SJSA1 (cell line): ENCODE data around the gene MEAK7. TPM values are rescaled to one million over a fixed set of nuclear protein-coding genes. Genes with fewer than 3 reads are reported as not detected.

ENCODE experiments used
- DNase-seq, 2 experiments: peaks; one replicate each; pipeline ENCODE4 v3.0.0-alpha.2; 2015 to 2020; ENCODE audit warnings: low spot score in 2 of 2, low read depth in 1 of 2
- H3K27ac ChIP-seq: fragments of 250-450 bp; sonication (Bioruptor Pico); 2 replicates; pipeline ENCODE4 v1.5.1; 2020; ENCODE audit warnings: mild to moderate bottlenecking, moderate library complexity
- H3K27me3 ChIP-seq: fragments of 250-450 bp; sonication (Bioruptor Pico); replicated peaks from 2 replicates; pipeline ENCODE4 v1.5.1; 2020; ENCODE audit warnings: mild to moderate bottlenecking, moderate library complexity
- H3K36me3 ChIP-seq: fragments of 250-450 bp; sonication (Bioruptor Pico); 2 replicates; pipeline ENCODE4 v1.5.1; 2020; ENCODE audit warnings: mild to moderate bottlenecking
- H3K4me1 ChIP-seq: fragments of 250-450 bp; sonication (Bioruptor Pico); replicated peaks from 2 replicates; pipeline ENCODE4 v1.6.1; 2021; ENCODE audit warnings: mild to moderate bottlenecking
- H3K4me3 ChIP-seq: fragments of 250-450 bp; sonication (Bioruptor Pico); 2 replicates; pipeline ENCODE4 v1.5.1; 2020; ENCODE audit warnings: mild to moderate bottlenecking
- H3K9me3 ChIP-seq: fragments of 250-450 bp; sonication (Bioruptor Pico); replicated peaks from 2 replicates; pipeline ENCODE4 v1.5.1; 2020; ENCODE audit warnings: mild to moderate bottlenecking
- total RNA-seq: library from RNA; depleted of rRNA; stranded (reverse); fragments of >200 nt; shearing (Covaris generic); gene quantifications from 2 replicates; pipeline ENCODE4 v1.2.3, GENCODE V29; 2014

The MEAK7 gene
- total RNA-seq, 1 experiment from 2014 or later: 8.2 TPM

GRCh38 chr16:84467709-84468108, 36.8 kb downstream of the MEAK7 start:
- Histone ChIP-seq H3K36me3 (peaks cover 26% of the 10 kb centered on the region), H3K27me3 (no peaks in the 10 kb centered on the region; the same call in 1 of the 2 replicates), H3K9me3 (peaks cover 12% of the 10 kb centered on the region), H3K27ac (no peak overlapping the region), H3K4me1 (no peaks in the 10 kb centered on the region), H3K4me3 (no peak overlapping the region)
- DNase-seq: no peak

- peaks cover 12% of the 10 kb centered on the region for H3K9me3 ChIP-seq
- DNase-seq: no peak
- peaks cover 31% of the 10 kb centered on the region for H3K36me3 ChIP-seq
- H3K4me1 ChIP-seq: no peaks in the 10 kb centered on the region
- H3K4me3 ChIP-seq: no peak overlapping the region
- H3K27me3 ChIP-seq: no peaks in the 10 kb centered on the region; the same call in 1 of the 2 replicates
- no peak overlapping the region for H3K27ac ChIP-seq
Measured at GRCh38 chr16:84467256-84467655, 37.2 kb downstream of the MEAK7 start.

GRCh38 chr16:84466692-84467091, 37.8 kb downstream of the MEAK7 start:
- no peaks in the 10 kb centered on the region; the same call in 1 of the 2 replicates for H3K27me3 ChIP-seq
- no peak for DNase-seq
- H3K9me3 ChIP-seq: peaks cover 10% of the 10 kb centered on the region
- H3K4me3 ChIP-seq: no peak overlapping the region
- H3K27ac ChIP-seq: no peak overlapping the region
- H3K4me1 ChIP-seq: no peaks in the 10 kb centered on the region
- peaks cover 31% of the 10 kb centered on the region for H3K36me3 ChIP-seq

- H3K27me3 ChIP-seq: no peaks in the 10 kb centered on the region; the same call in 1 of the 2 replicates
- no peak for DNase-seq
- H3K9me3 ChIP-seq: peaks cover 10% of the 10 kb centered on the region
- no peak overlapping the region for H3K4me3 ChIP-seq
- no peak overlapping the region for H3K27ac ChIP-seq
- H3K4me1 ChIP-seq: no peaks in the 10 kb centered on the region
- H3K36me3 ChIP-seq: peaks cover 36% of the 10 kb centered on the region
Measured at GRCh38 chr16:84465154-84465553, 39.3 kb downstream of the MEAK7 start.

GRCh38 chr16:84464116-84464515, 40.3 kb downstream of the MEAK7 start:
- Histone ChIP-seq H3K27me3 (no peaks in the 10 kb centered on the region; the same call in 1 of the 2 replicates), H3K9me3 (peaks cover 10% of the 10 kb centered on the region), H3K4me3 (no peak overlapping the region), H3K27ac (no peak overlapping the region), H3K4me1 (no peaks in the 10 kb centered on the region), H3K36me3 (peaks cover 36% of the 10 kb centered on the region)
- DNase-seq: no peak

GRCh38 chr16:84463221-84463620, 41.2 kb downstream of the MEAK7 start:
- Histone ChIP-seq H3K4me3 (no peak overlapping the region), H3K9me3 (peaks cover 10% of the 10 kb centered on the region), H3K27me3 (no peaks in the 10 kb centered on the region; the same call in 1 of the 2 replicates), H3K36me3 (peaks cover 33% of the 10 kb centered on the region), H3K27ac (no peak overlapping the region), H3K4me1 (no peaks in the 10 kb centered on the region)
- DNase-seq: no peak

GRCh38 chr16:84462296-84463210, 41.9 kb downstream of the MEAK7 start:
- Histone ChIP-seq H3K27me3 (no peaks in the 10 kb centered on the region), H3K4me1 (no peaks in the 10 kb centered on the region), H3K27ac (no peak overlapping the region), H3K9me3 (peaks cover 3% of the 10 kb centered on the region), H3K36me3 (peaks cover 26% of the 10 kb centered on the region), H3K4me3 (no peak overlapping the region)
- DNase-seq: peak in 1 of 2 experiments; percentile 36

- peak in 1 of 2 experiments; percentile 38 for DNase-seq
- H3K36me3 ChIP-seq: peaks cover 19% of the 10 kb centered on the region
- H3K27me3 ChIP-seq: no peaks in the 10 kb centered on the region
- H3K4me3 ChIP-seq: no peak overlapping the region
- H3K9me3 ChIP-seq: no peaks in the 10 kb centered on the region
- H3K27ac ChIP-seq: no peak overlapping the region
- no peaks in the 10 kb centered on the region for H3K4me1 ChIP-seq
Measured at GRCh38 chr16:84461413-84462295, 42.8 kb downstream of the MEAK7 start.

- Histone ChIP-seq H3K27me3 (no peaks in the 10 kb centered on the region), H3K36me3 (peaks cover 13% of the 10 kb centered on the region), H3K4me1 (no peaks in the 10 kb centered on the region), H3K4me3 (no peak overlapping the region), H3K9me3 (no peaks in the 10 kb centered on the region), H3K27ac (no peak overlapping the region)
- DNase-seq: no peak
Measured at GRCh38 chr16:84461029-84461412, 43.4 kb downstream of the MEAK7 start.

GRCh38 chr16:84460406-84461028, 43.9 kb downstream of the MEAK7 start:
- H3K4me1 ChIP-seq: no peaks in the 10 kb centered on the region
- no peak overlapping the region for H3K4me3 ChIP-seq
- DNase-seq: peak in 1 of 2 experiments; percentile 28
- H3K9me3 ChIP-seq: no peaks in the 10 kb centered on the region
- no peak overlapping the region for H3K27ac ChIP-seq
- no peaks in the 10 kb centered on the region for H3K27me3 ChIP-seq
- H3K36me3 ChIP-seq: peaks cover 13% of the 10 kb centered on the region

- no peak overlapping the region for H3K4me3 ChIP-seq
- H3K27ac ChIP-seq: no peak overlapping the region
- peaks cover 13% of the 10 kb centered on the region for H3K36me3 ChIP-seq
- DNase-seq: no peak
- no peaks in the 10 kb centered on the region for H3K4me1 ChIP-seq
- H3K27me3 ChIP-seq: no peaks in the 10 kb centered on the region
- H3K9me3 ChIP-seq: no peaks in the 10 kb centered on the region
Measured at GRCh38 chr16:84459941-84460405, 44.5 kb downstream of the MEAK7 start.

GRCh38 chr16:84459533-84459894, 44.9 kb downstream of the MEAK7 start:
- Histone ChIP-seq H3K36me3 (peaks cover 13% of the 10 kb centered on the region), H3K9me3 (no peaks in the 10 kb centered on the region), H3K27ac (no peak overlapping the region), H3K4me1 (no peaks in the 10 kb centered on the region), H3K27me3 (no peaks in the 10 kb centered on the region), H3K4me3 (no peak overlapping the region)
- DNase-seq: no peak
